Stimulated activated naive CD4-positive, alpha-beta T cell (primary cell): ENCODE results near the gene FBXO47.
"Not testable (repeated sequence)": the region's sequence is repeated elsewhere in the genome, so short reads cannot be mapped to it uniquely, and the experiment has no call there.

Experiments used
- DNase-seq, 6 experiments: peaks; one replicate each; lab custom pipeline; 2025; lab: John Stamatoyannopoulos, UW

The FBXO47 gene

DNA sequence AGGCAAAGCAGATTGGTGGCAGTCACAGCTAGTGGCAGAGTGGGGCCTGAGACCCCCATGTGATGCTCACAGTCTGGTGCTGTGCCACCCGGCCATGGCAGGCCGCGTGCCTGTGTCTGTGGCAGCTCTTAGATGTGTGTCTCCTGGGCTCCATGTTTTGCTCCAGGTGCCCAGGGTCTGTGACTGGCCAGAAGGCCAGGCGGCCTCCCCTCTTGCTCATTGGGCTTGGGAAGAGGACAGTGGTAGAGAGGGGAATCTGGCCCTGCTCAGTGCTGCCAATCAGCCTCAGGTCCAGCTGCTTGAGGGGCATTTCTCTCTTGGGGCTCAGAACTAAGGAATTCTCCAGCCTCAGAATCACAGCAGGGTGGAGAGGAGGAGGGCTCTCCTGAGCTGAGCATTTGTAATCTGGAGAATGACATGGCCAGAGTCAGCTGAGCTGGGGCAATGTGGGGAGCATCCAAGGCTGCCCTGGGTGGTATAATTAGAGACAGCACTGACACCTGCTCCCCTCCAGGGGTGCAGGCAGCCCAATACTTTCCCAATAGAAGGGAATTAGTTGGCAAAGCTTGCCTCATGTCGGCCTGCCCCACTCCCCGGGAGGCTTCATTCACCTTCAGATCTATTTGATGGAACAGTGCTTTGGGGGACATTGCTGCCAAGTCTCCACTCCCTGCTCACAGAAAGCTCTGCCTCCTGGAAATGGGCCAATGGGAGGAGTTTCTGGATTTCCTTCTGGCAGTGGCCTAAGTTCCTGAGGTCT, 44.5 kb downstream of the FBXO47 start:
- no peak for DNase-seq

DNA sequence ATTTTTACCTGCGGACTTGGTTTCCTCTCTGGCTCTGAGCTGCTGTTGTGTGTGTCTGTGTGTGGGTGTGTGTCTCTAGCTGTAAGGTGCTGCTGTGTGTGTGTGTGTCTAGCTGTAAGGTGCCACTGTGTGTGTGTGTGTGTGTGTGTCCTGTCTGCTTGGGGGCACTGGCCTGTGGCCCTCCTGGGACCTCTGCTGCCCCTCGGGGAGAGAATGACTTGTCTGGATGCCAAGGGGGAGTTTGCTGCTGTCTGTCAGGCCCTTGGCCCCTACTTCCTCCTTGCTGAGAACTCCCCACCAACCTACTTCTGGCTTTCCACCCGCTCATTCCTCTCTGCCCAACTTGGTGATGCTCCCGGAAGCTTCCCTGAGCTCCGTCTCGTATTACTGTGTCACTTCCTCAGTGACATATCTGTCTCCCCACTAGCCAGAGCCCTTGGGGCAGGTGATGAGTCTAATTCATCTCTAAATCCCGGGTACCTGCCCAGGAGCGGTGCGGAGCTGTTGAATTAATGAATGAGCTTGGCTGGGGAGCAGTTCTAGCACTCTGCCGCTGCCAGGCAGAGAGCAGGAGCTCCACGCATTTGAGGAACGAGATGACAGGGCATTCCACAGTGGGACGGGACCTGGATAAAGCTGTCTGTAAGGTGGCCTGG, 45.3 kb downstream of the FBXO47 start:
- no peak for DNase-seq

DNA sequence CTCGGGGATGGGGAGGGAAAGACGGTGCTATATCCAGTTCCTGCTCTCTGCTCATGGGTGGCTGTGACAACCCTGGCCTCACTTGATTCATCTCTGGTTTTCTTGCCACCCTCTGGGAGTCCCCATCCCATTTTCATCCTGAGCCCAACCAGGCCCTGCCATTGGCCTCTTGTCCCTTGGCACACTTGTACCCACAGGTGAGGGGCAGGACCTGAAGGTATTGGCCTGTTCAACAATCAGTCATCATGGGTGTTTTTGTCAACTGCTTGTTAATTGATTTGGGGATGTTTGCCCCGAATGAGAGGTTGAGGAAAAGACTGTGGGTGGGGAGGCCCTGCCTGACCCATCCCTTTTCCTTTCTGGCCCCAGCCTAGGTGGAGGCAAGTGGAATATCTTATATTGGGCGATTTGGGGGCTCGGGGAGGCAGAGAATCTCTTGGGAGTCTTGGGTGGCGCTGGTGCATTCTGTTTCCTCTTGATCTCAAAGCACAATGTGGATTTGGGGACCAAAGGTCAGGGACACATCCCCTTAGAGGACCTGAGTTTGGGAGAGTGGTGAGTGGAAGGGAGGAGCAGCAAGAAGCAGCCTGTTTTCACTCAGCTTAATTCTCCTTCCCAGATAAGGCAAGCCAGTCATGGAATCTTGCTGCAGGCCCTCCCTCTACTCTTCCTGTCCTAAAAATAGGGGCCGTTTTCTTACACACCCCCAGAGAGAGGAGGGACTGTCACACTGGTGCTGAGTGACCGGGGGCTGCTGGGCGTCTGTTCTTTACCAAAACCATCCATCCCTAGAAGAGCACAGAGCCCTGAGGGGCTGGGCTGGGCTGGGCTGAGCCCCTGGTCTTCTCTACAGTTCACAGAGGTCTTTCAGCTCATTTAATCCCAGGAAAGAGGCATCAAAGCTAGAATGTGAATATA, 46.6 kb downstream of the FBXO47 start:
- DNase-seq = no peak

DNA sequence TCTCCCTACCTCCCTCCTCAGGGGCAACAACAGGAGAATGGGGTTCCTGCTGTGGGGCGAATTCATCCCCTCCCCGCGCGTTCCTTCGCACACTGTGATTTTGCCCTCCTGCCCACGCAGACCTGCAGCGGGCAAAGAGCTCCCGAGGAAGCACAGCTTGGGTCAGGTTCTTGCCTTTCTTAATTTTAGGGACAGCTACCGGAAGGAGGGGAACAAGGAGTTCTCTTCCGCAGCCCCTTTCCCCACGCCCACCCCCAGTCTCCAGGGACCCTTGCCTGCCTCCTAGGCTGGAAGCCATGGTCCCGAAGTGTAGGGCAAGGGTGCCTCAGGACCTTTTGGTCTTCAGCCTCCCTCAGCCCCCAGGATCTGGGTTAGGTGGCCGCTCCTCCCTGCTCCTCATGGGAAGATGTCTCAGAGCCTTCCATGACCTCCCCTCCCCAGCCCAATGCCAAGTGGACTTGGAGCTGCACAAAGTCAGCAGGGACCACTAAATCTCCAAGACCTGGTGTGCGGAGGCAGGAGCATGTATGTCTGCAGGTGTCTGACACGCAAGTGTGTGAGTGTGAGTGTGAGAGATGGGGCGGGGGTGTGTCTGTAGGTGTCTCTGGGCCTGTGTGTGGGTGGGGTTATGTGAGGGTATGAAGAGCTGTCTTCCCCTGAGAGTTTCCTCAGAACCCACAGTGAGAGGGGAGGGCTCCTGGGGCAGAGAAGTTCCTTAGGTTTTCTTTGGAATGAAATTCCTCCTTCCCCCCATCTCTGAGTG, 47.7 kb downstream of the FBXO47 start:
- no peak for DNase-seq

DNA sequence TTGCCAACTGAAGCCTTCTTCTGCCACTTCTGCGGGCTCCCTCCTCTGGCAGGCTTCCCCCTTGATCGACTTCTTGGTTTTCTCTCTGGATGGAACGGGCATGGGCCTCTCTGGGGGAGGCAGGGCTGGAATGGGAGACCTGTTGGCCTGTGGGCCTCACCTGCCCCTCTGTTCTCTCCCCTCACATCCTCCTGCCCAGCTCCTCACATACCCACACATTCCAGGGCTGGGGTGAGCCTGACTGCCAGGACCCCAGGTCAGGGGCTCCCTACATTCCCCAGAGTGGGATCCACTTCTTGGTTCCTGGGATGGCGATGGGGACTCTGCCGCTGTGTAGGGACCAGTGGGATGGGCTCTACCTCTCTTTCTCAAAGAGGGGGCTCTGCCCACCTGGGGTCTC, 48.3 kb downstream of the FBXO47 start:
- no peak for DNase-seq

DNA sequence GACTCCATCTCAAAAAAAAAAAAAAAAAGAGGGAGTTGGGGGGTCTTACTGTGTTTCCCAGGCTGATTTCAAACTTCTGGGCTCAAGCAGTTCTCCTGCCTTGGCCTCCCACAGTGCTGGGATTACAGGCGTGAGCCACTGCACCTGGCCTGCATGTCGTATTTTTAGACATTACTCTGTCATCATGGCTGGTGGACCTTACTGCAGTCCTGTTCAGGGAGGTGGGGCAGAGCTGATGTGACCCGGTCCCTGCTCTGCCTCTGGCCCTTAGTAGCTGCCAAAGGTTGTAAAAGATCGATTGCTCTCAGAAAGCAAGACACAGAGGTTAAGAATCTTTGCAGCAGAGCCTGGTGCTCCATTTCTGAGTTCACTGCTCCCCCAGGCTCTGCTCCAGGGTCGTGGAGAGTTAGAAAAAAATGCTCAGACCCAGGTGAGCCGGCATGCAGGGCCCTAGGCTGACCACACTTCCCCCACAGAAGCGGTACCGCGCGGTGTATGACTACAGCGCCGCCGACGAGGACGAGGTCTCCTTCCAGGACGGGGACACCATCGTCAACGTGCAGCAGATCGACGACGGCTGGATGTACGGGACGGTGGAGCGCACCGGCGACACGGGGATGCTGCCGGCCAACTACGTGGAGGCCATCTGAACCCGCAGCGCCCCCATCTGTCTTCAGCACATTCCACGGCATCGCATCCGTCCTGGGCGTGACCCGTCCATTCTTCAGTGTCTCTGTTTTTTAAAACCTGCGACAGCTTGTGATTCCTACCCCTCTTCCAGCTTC, 48.9 kb downstream of the FBXO47 start:
- no peak for DNase-seq

DNA sequence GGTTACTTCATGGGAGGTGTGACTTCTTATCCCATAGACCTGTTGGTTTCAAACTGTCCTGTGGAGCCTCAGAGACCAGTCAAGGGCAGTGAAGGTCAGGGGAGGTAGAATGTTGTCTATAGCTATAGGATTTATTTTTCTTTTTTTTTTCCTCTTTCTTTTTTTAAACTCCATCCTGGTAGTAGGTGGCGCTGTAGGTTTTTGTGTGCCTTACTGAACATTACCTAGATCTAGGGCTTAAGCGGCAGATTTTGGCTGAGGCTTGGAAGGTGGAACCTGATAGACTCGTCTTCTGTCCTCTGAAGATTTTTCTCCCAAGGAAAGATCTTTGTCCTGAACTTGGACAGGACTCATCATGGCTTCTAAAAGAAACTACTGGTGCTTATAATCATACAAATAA, 49.9 kb downstream of the FBXO47 start:
- DNase-seq = no peak

DNA sequence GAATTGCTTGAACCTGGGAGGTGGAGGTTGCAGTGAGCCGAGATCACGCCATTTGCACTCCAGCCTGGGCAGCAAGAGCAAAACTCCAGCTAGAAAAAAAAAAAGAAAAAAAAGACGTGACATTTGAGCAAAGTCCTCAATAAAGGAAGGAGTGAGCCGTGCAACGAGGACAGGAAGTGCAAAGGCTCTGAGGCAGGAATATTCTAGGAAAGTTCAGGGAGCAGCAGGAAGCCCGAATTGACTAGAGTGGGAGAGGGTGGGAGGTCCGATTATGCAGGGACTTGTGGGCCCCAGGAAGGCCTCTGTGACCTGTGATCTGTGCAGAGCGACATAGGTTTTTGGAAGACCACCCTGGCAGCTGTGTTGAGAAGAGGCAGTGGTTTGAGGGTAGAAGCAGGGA, 50.4 kb downstream of the FBXO47 start:
- no peak for DNase-seq

DNA sequence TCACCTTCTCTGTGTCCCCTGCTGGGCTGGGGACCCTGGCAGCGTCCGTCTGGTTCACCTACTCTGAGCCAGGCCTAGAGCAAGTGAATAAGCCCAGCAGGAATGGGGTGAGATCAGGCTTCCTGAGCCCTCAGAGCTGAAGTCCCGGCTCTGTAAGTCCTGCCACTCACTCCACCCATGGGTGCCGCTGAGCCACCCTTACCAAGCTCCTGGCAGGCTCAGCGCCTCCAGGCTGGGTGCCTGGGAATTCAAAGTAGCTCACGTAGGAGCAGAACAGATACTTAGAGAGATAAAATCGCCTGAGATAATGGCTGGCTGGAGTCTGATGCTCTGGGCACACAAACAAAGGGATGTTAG, 51.6 kb downstream of the FBXO47 start:
- DNase-seq = no peak

DNA sequence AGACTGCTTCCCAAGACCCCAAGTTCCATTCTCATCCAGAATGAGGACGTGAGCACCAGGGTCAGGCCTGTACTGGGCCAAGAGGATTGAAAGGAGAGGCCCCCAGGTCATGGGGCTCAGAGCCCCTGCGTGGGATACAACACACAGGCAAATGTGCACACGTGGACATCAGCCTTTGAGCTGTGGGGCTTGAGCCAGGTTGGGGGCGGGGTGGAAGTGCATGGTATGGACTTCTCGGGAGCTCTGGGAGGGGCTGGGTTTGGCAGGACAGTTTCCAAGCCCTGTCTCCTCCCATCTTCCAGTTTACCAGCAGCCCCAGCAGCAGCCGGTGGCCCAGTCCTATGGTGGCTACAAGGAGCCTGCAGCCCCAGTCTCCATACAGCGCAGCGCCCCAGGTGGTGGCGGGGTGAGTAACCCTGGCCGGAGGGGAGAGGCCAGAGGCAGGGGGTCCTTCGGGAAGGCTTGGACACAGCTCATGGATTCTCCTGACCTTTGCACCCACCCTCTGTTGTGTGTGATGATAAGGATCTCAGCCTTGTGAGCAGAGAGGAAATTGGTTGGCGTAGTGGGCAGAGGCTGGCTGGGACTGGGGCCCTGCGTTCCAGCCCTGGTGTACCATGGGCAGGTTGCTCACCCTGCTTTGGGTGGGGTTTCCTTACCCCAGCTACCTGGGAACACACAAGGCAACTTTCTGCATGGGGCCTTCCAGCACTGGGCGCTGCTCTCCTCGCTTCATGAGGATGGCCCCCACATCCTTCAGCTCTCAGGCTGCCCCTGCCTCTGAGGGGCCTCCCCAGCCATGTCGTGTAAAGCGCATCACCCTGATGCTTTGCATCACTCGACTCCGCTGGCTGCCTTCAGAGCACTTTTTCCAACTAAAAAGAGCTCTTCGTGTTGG, 52.2 kb downstream of the FBXO47 start:
- DNase-seq = no peak

DNA sequence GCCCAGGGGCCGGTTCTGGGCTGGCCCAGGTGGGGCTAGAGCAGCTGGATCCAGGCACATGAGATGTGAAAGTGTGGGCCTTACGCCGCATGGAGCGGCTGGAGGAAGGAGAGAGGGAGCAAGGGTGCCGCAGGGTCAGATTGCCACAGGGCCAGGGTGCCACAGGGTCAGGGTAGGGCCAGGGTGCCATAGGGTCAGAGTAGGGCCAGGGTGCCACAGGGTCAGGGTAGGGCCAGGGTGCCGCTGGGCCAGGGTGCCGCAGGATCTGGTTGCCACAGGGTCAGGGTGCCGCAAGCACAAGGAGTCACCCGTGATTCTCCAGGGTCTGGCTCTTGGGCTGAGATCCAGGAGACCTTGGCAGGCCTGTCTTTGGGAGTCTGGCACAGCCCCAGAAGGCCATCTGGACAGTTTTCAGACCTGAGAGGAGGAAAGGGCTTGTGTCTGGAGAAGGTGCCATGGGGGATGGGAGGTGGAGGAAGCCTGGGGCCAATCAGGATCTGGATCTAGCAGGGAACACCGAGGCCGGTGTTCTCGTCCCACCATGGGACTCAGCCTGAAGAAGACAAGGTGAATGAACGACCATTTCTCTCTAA, 54.9 kb downstream of the FBXO47 start:
- DNase-seq = no peak

DNA sequence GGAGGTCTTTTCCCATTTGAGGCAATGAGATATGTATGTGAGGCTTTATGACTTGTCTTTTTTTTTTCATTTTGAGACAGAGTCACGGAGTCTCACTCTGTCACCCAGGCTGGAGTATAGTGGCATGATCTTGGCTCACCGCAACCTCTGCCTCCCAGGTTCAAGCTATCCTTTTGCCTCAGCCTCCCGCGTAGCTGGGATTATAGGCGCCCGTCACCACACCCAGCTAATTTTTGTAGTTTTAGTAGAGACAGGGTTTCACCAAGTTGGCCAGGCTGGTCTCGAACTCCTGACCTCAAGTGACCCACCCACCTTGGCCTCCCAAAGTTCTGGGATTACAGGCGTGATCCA, 55.5 kb downstream of the FBXO47 start:
- not testable (repeated sequence) for DNase-seq

DNA sequence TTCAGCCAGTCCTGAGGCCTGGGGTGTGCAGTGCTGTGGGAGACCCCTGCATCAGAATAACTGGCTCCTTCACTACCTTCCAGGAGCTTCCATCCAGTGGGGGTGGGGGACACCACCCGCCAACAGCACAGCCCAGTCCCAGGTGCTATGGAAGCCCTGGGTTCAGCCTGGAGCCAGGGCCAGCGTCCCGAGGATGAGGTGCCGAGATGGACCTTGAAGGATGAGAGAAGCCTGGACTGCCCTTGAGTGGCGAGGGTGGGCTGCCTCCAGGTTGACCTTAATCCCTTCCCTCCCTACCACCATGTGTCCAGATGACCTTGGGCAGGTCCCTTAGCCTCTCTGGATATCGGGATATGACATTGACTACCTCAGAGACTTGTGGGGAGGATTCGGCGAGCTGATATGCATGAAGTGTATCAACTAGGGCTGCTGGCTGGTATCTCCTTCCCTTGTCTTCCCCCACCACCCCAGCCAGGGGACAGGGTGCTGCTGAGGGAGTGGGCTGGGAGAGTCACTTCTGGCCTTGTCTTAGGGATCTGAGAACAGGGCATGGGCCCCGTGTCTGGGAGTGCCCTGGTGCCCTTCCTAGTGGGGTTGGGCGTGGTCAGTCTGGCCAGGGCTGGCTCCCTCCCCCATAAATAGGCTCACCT, 56.0 kb downstream of the FBXO47 start:
- no peak for DNase-seq

DNA sequence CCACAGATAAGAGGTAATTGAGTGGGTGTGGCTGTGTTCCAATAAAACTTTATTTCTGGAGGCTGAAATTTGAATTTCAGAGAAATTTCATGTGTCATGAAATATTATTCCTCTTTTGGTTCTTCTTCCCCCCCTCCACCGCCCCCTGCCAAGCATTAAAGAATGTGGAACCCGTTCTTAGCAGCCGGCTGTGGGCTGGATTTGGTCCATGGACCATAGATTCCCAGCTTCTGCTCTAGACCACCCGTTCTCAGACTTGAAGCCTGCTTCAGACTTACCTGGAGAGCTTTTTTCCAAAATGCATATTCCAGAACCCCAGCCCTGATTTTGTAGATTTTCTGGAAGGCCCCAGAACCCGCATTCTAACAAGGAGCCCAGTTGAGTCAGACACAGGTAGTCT, 56.9 kb downstream of the FBXO47 start:
- no peak for DNase-seq

DNA sequence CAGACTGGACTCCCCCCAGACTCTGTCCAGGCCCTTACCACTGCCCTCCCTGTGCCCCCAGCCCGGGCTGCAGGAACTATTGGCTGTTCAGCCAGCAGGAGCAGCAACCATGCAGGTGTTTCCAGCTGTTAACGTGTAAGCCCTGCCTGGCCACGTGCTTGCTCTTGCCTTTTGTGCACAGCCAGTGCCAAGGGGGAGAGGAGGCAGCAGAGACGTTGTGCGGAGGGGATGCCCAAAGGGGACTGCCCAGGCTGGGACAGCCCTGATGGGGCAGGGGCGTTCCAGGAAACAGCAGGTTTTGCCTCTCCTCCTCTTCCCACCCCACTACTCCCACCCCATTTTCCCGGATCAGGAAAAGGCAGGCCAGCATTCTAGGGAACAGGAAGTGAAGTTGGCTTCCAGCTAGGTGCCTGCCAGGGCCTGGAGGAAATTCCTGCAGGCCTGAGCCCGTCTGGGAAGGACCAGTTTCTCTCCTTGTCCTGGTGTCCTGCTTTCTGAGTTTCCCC, 58.5 kb downstream of the FBXO47 start:
- DNase-seq = no peak

DNA sequence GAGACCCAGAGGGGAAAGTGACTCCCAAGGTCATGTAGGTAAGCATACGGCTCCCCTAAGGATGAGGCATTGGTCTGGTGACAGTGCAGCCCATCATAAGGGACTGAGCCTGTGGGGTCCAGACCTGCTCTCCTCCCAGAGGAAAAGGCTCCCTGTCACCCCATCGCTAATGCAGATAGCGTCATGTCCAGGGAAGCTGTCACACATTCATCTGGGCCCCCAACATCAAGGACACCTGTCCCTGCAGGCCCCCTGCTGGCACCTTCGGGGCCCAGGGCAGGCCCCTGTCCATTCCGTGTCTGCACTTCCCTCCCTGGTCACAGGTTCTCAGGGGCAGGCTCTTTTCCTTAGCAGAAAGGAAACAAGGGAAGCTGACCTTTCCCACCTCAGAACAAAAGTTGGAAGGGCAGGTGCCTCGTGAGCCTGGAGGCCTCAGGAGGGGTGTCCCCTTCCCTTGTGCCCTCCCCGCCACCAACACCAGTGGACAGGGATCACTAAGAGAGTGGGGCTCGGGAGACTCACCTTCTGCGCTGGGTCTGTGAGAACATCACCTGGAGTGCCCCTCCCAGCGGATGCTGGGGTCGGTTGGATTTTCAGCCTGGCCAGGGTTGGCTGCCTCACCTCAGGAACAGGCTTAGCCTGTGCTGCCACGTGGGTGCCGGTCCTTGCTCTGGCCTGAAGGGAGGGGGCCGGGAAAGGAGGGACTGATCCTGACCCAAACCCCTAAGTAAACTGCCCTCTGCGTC, 59.1 kb downstream of the FBXO47 start:
- DNase-seq = no peak

DNA sequence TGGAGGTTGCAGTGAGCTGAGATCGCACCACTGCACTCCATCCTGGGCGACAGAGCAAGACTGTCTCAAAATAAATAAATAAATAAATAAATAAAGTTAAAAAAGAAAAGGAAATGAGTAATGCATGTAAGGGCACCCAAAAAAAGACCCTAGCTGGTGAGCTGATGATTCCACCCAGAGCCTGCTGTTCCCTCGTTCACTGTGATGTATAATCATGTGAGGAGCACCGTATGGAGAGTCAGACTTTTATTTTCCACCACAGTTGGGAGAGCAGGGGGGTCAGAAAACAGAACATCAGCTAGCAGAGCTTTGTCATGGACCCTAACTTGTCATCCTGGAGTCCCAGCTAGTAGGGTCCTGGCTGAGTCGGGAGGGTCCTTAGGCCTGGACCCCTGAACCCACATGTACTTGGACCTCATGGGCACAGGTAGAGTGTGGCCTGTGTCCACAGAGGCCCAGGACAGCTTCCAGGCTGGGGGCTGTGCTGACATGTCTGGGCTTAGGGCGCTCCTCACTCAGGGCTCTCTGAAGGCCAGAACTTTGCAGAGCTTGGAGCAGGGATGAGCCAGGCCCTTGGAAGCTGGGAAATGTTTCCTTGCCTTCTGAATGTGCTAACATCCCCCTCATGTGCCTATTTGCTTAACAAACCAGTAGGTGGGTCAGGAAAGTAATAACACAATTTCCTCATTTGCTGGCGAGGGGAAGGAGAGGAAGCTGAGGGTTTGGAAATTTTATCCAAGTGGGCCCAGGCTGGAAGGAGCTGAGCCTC, 60.6 kb downstream of the FBXO47 start:
- no peak for DNase-seq

DNA sequence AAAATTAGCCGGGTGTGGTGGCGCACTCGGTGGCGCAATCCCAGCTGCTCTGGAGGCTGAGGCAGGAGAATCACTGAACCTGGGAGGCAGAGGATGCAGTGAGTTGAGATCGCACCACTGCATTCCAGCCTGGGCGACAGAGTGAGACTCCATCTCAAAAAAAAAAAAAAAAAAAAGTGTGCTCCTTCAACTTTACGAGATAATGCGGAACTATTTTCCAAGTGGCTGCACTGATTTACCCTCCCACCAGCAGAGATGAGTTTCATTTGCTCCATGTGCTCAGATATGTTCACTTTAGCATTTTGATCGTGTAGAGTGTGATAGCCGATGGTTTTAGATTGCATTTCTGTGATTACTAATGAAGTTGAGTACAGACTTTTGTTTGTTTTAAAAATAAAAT, 61.8 kb downstream of the FBXO47 start:
- DNase-seq = no peak
